22Rv1 (cell line): ENCODE measurements around the gene MSH2.

Experiments used
- ZFX ChIP-seq: fragments of 450-650 bp; IDR thresholded peaks from 2 replicates; pipeline ENCODE4 v1.6.1; 2017; ENCODE audit warnings: antibody characterized with exemption, borderline replicate concordance
- TF ChIP-seq, protein P1 (sequence below): fragments of 450-650 bp; IDR thresholded peaks from 2 replicates; pipeline ENCODE4 v1.5.1; 2017; ENCODE audit warnings: mild to moderate bottlenecking

DNA sequence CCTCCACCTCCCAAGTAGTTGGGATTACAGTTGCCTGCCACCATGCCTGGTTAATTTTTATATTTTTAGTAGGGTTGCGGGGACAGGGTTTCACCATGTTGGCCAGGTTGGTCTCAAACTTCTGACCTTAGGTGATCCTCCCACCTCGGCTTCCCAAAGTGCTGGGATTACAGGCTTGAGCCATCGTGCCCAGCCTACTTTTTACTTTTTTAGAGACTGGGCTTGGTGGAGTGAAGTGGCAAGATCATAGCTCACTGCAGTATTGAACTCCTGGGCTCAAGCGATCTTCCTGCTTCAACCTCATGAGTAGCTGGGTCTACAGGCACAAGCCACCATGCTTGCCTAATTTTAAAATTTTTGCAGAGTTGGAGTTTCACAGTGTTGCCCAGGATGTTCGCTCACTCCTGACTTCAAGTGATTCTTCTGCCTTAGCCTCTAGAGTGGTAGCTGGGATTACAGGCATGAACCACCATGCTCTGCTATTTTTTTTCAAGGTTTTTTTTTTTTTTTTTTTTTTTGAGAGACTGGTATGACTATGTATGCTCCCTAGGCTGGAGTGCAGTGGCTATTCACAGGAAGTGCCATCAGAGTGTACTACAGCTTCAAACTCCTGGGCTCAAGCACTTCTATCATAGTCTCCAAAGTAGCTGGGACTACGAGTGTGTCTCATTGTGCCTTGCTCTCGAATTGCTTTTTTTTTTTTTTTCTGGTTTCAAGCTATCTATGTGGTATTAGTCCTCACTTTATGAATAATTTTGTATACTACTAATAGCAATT is 11.9 kb downstream of the MSH2 start:
- no peak for TF ChIP-seq ZFX
- TF ChIP-seq, protein P1, sequence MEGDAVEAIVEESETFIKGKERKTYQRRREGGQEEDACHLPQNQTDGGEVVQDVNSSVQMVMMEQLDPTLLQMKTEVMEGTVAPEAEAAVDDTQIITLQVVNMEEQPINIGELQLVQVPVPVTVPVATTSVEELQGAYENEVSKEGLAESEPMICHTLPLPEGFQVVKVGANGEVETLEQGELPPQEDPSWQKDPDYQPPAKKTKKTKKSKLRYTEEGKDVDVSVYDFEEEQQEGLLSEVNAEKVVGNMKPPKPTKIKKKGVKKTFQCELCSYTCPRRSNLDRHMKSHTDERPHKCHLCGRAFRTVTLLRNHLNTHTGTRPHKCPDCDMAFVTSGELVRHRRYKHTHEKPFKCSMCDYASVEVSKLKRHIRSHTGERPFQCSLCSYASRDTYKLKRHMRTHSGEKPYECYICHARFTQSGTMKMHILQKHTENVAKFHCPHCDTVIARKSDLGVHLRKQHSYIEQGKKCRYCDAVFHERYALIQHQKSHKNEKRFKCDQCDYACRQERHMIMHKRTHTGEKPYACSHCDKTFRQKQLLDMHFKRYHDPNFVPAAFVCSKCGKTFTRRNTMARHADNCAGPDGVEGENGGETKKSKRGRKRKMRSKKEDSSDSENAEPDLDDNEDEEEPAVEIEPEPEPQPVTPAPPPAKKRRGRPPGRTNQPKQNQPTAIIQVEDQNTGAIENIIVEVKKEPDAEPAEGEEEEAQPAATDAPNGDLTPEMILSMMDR, result no peak
